Loucy (cell line): ENCODE data around the gene FEZF1.

Experiments
- EZH2phosphoT487 ChIP-seq: fragments of 200-600 bp; IDR thresholded peaks from 2 replicates; pipeline ENCODE4 v1.6.1; 2018; ENCODE audit warnings: antibody characterized with exemption, mild to moderate bottlenecking, moderate library complexity, borderline replicate concordance
- TF ChIP-seq, protein P1 (sequence below): fragments of 200-600 bp; sonication (generic); conservative IDR thresholded peaks from 2 replicates; pipeline ENCODE4 v1.5.1; 2014; ENCODE audit warnings: mild to moderate bottlenecking, antibody characterized with exemption, low read length

DNA sequence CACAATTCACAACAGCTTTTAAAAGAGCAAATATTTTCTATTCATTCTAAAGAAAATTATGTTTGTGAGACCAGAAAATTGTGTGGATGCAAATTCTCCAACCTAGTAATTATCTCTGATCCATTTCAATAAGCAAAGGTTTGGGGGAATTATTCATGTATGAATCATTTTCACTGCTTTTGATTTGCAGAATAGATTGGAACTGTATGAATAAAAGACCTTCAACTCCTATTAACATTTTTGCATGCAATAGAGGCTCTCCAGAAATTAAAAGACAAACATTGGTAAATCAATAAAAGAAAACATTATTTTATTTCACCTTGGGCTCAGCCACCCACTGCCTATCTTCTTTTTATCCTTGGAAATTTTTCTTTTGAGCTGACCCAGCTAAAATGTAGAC lies 43.5 kb downstream of the FEZF1 start:
- TF ChIP-seq, protein P1, sequence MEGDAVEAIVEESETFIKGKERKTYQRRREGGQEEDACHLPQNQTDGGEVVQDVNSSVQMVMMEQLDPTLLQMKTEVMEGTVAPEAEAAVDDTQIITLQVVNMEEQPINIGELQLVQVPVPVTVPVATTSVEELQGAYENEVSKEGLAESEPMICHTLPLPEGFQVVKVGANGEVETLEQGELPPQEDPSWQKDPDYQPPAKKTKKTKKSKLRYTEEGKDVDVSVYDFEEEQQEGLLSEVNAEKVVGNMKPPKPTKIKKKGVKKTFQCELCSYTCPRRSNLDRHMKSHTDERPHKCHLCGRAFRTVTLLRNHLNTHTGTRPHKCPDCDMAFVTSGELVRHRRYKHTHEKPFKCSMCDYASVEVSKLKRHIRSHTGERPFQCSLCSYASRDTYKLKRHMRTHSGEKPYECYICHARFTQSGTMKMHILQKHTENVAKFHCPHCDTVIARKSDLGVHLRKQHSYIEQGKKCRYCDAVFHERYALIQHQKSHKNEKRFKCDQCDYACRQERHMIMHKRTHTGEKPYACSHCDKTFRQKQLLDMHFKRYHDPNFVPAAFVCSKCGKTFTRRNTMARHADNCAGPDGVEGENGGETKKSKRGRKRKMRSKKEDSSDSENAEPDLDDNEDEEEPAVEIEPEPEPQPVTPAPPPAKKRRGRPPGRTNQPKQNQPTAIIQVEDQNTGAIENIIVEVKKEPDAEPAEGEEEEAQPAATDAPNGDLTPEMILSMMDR, result no peak
- no peak for TF ChIP-seq EZH2phosphoT487
